HG03378 (cell line): ENCODE measurements around the gene AHCYL1.
"Not testable (repeated sequence)": the region's sequence is repeated elsewhere in the genome, so short reads cannot be mapped to it uniquely, and the experiment has no call there.

Experiments
- ATAC-seq: cut with Tn5 transposase; IDR thresholded peaks from one replicate; pipeline ENCODE4 v1.9.1; 2021; ENCODE audit warnings: mild to moderate bottlenecking, moderate library complexity; ENCODE audit not compliant: unreplicated experiment

The AHCYL1 gene

DNA sequence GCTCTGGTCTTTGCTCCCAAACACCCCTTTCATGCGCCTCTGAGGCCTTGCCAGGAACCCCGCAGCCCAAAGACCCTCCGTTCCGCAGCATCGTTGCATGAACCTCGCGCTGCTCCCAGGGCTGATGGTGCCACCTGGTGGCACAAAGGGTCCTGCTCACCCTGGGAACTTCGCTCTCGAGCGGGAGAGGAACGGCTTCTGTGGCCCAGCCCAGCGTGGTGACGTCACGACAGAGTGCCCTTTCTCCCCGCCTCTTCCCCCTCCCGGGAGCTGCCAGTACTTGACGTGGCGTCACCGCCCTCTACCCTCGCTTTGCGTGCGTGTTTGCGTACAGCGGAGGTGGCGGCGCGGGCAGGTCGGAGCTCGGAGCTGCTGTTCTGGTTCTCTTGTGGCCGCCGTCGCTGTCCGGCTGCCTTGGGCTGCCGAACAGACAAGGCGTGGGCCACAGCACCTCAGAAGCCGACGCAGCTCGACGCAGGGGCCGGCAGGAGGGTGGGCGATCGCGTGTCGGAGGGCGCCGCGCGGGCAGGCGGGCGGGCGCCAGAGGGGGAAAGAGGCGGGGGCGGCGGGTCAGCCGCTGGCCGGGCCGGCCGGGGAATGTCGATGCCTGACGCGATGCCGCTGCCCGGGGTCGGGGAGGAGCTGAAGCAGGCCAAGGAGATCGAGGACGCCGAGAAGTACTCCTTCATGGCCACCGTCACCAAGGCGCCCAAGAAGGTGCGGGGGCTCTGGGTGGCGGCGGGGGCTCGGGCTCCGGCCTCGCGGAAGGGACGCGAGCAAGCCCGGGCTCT lies at the start of gene AHCYL1:
TSS of gene AHCYL1 (plus strand) at position 310 of the 791 bp plus-strand sequence. CDS start at position 598, 288 bp downstream.
- peak; percentile 93 for ATAC-seq

- ATAC-seq = no peak
These were observed 49.1 kb upstream of the AHCYL1 start for GRCh38 chr1:109935451-109935900.

GRCh38 chr1:109937738-109938137 lies 46.8 kb upstream of the AHCYL1 start:
- no peak for ATAC-seq

DNA sequence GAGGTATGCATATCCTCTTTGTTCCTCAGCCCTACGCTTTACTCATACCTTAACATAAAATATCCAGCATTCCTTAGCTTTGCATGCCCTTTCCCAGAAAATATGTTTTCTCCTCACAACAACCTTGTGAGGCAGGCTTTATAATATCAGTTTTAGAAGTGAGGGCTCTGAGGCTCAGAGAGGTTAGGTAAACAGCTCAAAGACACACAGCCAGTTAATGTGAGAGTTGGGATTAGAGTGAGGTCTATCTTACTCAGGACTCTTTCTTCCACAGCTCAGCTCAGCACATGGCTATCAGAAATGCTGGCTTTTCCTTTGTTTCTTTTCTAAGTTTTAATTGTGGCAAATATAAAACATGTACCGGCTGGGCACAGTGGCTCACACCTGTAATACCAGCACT lies 46.0 kb upstream of the AHCYL1 start:
- no peak for ATAC-seq

- ATAC-seq = no peak
These were observed 42.1 kb upstream of the AHCYL1 start for GRCh38 chr1:109942434-109942833.

DNA sequence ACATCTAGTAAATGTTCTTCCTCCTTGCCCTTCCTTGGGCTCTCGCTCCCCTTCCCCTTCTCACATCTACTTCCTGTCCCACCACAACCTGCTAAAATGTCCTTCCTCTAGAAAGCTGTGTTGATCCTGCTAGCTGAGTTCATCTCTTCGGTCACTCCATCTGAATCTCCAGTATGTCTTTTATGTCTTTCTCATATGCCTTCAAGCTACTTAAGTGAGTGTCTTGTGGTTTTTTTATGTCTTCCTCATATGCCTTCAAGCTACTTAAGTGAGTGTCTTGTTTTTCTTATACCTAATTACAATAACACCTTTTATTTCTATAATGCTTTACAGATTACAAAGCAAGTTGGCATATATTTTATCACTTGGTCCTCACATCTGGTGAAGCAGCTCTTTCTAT lies 40.0 kb upstream of the AHCYL1 start:
- ATAC-seq = no peak

DNA sequence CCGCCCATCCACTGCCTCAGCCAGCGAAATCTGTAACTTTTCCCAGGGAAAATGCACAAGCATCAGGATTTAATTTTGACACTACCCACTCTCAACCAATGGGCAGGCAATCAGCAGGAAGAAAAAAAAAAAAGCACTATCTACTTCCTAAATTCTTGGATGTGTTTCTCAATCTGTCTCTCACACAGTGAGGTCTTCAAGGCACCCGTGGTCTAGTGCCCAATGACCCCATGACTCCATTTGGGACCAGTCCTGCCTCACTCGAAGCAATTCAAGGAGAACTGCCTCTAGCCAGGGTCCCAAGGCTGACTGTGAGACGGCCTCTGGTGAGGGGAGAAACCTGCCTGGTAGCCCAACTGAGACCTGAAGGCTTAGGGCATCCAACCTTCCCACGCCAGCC lies 38.1 kb upstream of the AHCYL1 start:
- no peak for ATAC-seq

DNA sequence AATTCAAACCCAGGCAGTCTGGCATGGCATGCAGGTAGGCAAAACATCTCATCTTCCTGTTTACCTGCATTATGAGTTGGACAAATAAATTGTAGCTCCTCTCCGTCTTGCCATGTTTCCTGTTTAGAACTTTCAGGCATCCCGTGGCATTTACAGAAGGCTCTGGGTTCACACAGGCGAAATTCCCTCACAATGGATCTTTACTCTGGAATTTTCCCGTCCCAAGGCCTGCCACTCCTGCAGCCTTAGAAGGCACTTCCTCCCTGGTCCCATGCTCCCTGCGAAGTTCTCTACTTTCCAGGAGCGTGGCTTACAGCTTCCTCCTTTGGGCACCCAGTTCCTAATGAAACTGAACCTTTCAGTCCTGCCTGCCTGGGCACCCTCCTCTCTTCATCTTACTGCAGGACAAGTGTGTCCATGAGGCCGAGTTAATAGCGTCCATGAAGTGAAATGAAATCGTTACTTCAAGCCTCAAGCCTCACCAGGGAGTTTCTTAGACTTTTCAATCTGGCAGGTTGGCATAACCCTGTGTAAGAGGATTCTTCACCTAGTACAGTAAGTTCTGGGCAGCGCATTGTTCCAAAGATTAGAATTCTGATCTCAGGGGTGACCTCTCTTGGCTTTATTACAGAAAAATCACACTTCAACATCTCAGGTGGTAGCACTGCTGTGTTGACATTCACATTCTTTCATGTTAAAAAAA lies 36.8 kb upstream of the AHCYL1 start:
- ATAC-seq = no peak

GRCh38 chr1:109948285-109948630 lies 36.3 kb upstream of the AHCYL1 start:
- ATAC-seq = no peak

- ATAC-seq = no peak
These were observed 34.5 kb upstream of the AHCYL1 start for GRCh38 chr1:109950038-109950437.

GRCh38 chr1:109950509-109950908 lies 34.1 kb upstream of the AHCYL1 start:
- no peak for ATAC-seq

GRCh38 chr1:109951501-109951900 lies 33.1 kb upstream of the AHCYL1 start:
- not testable (repeated sequence) for ATAC-seq

GRCh38 chr1:109954041-109954512 lies 30.5 kb upstream of the AHCYL1 start:
- ATAC-seq = no peak

GRCh38 chr1:109959632-109959973 lies 25.0 kb upstream of the AHCYL1 start:
- ATAC-seq = no peak

GRCh38 chr1:109959974-109960744 lies 24.4 kb upstream of the AHCYL1 start:
- ATAC-seq = no peak

- ATAC-seq = no peak
These were observed 23.8 kb upstream of the AHCYL1 start for GRCh38 chr1:109960745-109961094.

GRCh38 chr1:109963864-109964263 lies 20.7 kb upstream of the AHCYL1 start:
- ATAC-seq = no peak

- no peak for ATAC-seq
These were observed 15.3 kb upstream of the AHCYL1 start for GRCh38 chr1:109969146-109969829.

DNA sequence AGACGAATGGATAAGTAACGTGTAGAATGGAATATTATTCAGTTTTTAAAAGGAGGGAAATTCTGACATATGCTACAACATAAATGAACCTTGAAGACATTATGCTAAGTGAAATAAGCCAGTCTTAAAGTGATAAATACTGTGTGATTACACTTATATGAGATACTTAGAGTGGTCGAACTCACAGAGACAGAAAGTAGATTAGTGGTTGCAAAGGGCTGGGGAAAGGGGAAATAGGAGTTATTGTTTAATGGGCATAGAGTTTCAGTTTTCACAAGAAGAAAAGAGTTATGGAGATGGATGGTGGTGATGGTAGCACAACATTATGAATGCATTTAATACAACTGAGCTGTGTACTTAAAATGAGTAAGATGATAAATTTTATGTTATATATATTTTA lies 14.7 kb upstream of the AHCYL1 start:
- no peak for ATAC-seq

DNA sequence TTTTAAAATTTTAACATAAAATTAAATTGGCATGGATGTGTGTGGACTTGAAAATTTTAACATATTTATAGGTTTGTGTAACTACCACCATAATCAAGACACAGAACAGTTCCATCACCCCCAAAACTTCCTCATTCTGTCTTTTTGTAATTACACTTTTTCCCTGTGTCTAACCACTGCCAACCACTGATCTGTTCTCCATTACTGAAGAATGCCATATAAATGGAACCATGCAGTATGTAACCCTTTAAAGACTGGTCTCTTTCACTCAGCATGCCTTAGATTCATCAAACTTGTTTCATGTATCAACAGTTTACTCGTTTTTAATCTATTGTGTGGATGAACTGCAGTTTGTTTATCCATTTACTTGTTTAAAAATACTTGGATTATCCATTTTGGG lies 13.0 kb upstream of the AHCYL1 start:
- ATAC-seq = no peak

- ATAC-seq = no peak
These were observed 10.4 kb upstream of the AHCYL1 start for GRCh38 chr1:109974191-109974590.
